NT2/D1 (cell line): ENCODE data around the gene MAML2.

Experiments used
- DNase-seq: peaks from one replicate; pipeline ENCODE4 v3.0.0-alpha.2; 2011; ENCODE audit warnings: low read depth, low spot score
- H3K27me3 ChIP-seq: 2 replicates; pipeline ENCODE4 v1.6.0; 2011; ENCODE audit warnings: mild to moderate bottlenecking; ENCODE audit not compliant: insufficient read length, insufficient read depth
- H3K36me3 ChIP-seq: 2 replicates; pipeline ENCODE4 v1.6.1; 2011; ENCODE audit warnings: mild to moderate bottlenecking, low read length, mixed read lengths; ENCODE audit not compliant: insufficient read depth, insufficient read length
- H3K4me1 ChIP-seq: 2 replicates; pipeline ENCODE4 v1.5.1; 2011; ENCODE audit not compliant: insufficient read depth, insufficient read length
- H3K4me3 ChIP-seq: 2 replicates; pipeline ENCODE4 v1.5.1; 2011; ENCODE audit warnings: low read depth; ENCODE audit not compliant: insufficient read length
- H3K9ac ChIP-seq: 2 replicates; pipeline ENCODE4 v1.6.0; 2011; ENCODE audit warnings: low read depth; ENCODE audit not compliant: insufficient read length
- H3K9me3 ChIP-seq: 2 replicates; pipeline ENCODE4 v1.5.1; 2011; ENCODE audit warnings: mild to moderate bottlenecking, low read length; ENCODE audit not compliant: insufficient read depth
- SUZ12 ChIP-seq: IDR thresholded peaks from 2 replicates; pipeline ENCODE4 v1.6.1; 2011; ENCODE audit not compliant: insufficient read length, insufficient read depth; ENCODE audit errors: extremely low read depth
- YY1 ChIP-seq: IDR thresholded peaks from 2 replicates; pipeline ENCODE4 v1.6.1; 2011; ENCODE audit not compliant: insufficient read length, insufficient read depth
- ZNF274 ChIP-seq: IDR thresholded peaks from 2 replicates; pipeline ENCODE4 v1.6.1; 2011; ENCODE audit warnings: mild to moderate bottlenecking, low read depth, low read length

The MAML2 gene

DNA sequence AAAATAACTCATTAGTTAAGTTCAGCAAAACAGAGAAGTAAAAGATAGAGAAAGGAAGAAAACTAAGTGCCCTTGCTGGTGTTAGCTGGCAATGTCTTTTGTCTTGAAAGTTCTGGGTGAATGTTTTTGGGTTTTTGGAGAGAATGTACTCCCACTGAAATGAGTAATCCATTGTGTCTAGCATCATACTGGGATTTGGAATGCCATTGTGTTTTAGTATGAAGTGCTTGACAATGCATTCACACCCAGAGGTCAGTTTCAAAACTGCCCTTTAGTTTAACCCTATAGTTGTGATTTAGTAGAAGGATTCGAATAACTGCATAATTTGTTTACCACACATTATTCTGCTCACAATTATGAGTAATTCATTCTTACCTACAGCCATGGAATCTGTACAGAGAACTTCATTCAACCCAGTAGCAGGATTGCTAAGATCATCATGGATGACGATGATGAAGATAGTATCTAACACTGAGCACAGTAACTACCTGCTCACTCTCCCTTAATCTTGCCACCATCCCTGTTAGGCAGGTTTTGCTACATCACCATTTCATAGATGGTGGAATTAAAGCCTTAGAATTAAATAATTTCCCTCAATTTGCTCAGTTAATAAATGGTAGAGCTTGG lies 33.9 kb downstream of the MAML2 start:
- H3K27me3 ChIP-seq: no peaks in the 10 kb centered on the region
- no peak for TF ChIP-seq SUZ12
- TF ChIP-seq ZNF274: no peak
- no peak for TF ChIP-seq YY1
- no peaks in the 10 kb centered on the region for H3K36me3 ChIP-seq
- DNase-seq: no peak
- H3K4me1 ChIP-seq: no peaks in the 10 kb centered on the region
- H3K9me3 ChIP-seq: no peaks in the 10 kb centered on the region
- no peak overlapping the region for H3K4me3 ChIP-seq
- no peak overlapping the region for H3K9ac ChIP-seq

DNA sequence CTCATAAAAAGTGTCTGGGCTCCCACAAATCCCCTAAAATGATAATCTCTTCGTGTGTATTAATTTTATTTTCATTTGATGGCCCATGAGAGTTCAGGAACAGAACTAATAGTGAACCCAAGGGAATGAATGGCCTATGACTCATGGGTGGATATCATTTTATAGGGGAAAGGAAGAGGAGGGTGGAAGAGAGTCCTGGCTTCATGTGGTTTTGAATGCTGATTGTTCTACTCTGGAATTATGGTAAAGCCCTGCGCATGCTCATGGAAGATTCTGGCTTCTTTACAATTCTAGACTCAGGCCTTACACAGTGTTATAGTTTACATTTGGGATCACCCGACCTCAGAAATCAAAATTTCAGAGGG lies 35.2 kb downstream of the MAML2 start:
- Histone ChIP-seq H3K9me3 (no peaks in the 10 kb centered on the region), H3K9ac (no peak overlapping the region), H3K36me3 (no peaks in the 10 kb centered on the region), H3K4me3 (no peak overlapping the region), H3K4me1 (no peaks in the 10 kb centered on the region), H3K27me3 (no peaks in the 10 kb centered on the region)
- TF ChIP-seq SUZ12 (no peak), ZNF274 (no peak), YY1 (no peak)
- DNase-seq: no peak

DNA sequence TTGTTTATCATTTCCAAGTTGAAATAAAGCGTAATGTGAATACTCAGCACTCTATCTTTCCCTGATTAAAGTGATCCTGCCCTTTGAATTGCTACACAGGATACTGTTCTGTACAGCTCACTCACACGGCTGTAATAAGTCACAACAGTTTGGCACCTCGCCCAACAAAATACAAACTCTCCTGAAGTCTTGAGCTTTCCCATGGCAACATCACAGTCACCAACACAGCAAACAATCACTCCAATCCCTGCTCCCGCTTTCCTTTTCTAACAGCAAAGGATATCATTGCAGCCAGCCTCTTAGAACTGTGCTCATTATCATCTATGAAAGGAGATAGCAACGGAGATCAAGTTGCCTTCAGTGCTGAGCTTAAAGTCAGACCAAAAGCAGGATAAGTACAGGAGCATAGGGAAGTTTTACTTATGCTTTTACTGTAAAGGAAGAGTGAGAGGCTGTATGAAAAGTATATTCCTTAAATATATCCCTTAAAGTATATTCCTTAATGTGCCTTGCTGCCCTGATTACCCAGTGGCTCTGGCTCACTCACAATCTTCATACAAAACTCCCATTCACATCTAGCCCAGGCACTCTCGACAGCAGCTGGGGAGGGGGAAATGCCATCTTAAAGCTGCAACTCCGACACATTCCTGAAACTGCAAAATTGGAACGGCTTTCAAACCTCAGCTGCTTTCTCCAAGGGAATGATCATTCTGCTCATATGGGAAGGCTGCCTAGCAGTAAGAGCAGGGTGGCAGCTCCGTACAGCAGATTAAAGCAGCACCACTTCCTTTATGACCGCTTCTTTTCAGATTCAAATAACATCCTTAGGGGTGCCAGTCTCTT lies 35.8 kb downstream of the MAML2 start:
- no peaks in the 10 kb centered on the region for H3K27me3 ChIP-seq
- H3K4me1 ChIP-seq: no peaks in the 10 kb centered on the region
- H3K36me3 ChIP-seq: no peaks in the 10 kb centered on the region
- DNase-seq: no peak
- no peak overlapping the region for H3K9ac ChIP-seq
- no peaks in the 10 kb centered on the region for H3K9me3 ChIP-seq
- no peak overlapping the region for H3K4me3 ChIP-seq
- TF ChIP-seq ZNF274 (no peak), SUZ12 (no peak), YY1 (no peak)

DNA sequence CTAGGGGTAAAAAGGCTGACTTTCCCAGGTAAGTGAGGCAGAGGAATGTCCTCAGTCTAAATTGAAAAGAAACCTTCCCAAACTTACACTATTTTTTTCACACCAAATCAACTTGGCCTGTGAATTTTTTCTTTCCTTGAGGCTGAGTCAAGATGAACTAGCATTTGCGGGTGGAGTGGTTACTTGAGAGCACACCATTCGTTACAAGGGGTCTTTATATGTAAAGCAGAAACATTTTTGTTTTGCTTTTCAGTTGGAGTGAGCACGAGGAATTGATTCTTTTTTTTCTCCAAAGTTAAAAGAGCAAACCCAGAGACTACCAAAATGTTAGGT lies 36.4 kb downstream of the MAML2 start:
- TF ChIP-seq ZNF274 (no peak), SUZ12 (no peak), YY1 (no peak)
- H3K27me3 ChIP-seq: no peaks in the 10 kb centered on the region
- H3K4me3 ChIP-seq: no peak overlapping the region
- H3K36me3 ChIP-seq: no peaks in the 10 kb centered on the region
- no peaks in the 10 kb centered on the region for H3K9me3 ChIP-seq
- no peak overlapping the region for H3K9ac ChIP-seq
- DNase-seq: no peak
- no peaks in the 10 kb centered on the region for H3K4me1 ChIP-seq

DNA sequence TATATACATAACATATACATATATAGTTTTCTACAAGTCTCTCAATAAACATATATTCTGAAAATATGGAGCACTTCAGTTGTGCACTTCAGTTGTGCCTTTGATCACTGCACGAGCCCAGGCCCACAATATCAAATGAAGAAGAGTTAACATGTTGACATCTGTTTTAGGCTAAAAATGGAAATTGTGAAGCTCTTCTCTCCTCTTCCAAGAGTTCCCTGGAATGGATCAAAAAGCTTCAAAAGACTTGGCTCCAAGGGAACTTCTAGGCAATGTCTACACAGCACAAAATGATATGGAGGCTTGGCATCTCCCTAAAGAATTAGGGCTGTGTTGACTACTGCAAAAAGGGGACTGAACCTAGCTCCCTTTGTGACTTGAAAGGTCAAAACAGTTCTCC lies 36.9 kb downstream of the MAML2 start:
- no peaks in the 10 kb centered on the region for H3K36me3 ChIP-seq
- no peaks in the 10 kb centered on the region for H3K4me1 ChIP-seq
- no peak for DNase-seq
- TF ChIP-seq SUZ12 (no peak), YY1 (no peak), ZNF274 (no peak)
- no peaks in the 10 kb centered on the region for H3K27me3 ChIP-seq
- H3K9ac ChIP-seq: no peak overlapping the region
- no peaks in the 10 kb centered on the region for H3K9me3 ChIP-seq
- H3K4me3 ChIP-seq: no peak overlapping the region

DNA sequence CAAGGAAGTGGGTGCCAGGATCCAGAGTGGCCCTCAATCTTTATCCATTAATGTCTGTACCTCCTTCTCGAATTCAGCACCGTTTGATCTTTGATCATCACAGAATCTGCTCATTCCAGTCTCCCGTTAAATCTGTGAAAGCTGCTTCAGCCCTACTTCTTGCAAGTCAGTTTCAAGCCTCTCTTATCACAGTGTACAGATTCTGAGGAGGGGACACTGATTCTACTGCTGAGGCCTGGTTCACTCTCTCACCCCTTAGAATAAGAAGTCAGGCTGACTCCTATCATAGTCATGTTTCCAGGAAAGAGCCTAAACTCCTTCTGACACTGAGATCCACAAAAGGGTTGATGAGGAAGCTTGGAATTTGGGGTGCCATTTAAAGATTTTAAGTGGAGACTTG lies 39.0 kb downstream of the MAML2 start:
- Histone ChIP-seq H3K4me1 (no peaks in the 10 kb centered on the region), H3K27me3 (no peaks in the 10 kb centered on the region), H3K4me3 (no peak overlapping the region), H3K9me3 (no peaks in the 10 kb centered on the region), H3K36me3 (no peaks in the 10 kb centered on the region), H3K9ac (no peak overlapping the region)
- TF ChIP-seq ZNF274: no peak
- no peak for DNase-seq

DNA sequence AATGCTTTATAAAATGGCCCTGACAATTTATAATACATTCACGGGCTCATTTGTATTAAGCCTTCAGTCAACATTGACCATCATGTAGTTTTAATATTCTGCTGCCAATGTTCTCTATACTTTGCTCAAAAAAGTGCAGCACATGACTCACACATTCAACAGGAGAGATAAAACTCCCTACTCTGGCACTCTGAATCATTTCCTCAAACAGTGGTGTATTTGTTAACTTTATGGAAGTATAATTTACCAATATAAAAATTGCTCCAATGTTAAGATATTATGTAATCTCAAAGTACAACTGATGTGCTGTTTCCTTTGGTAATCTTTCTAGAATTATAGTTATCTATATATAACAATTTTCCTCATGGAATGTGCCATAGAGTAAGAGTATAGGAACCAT lies 39.9 kb downstream of the MAML2 start:
- Histone ChIP-seq H3K4me3 (no peak overlapping the region), H3K36me3 (no peaks in the 10 kb centered on the region), H3K9ac (no peak overlapping the region), H3K27me3 (no peaks in the 10 kb centered on the region), H3K4me1 (no peaks in the 10 kb centered on the region), H3K9me3 (no peaks in the 10 kb centered on the region)
- no peak for TF ChIP-seq SUZ12
- no peak for DNase-seq

DNA sequence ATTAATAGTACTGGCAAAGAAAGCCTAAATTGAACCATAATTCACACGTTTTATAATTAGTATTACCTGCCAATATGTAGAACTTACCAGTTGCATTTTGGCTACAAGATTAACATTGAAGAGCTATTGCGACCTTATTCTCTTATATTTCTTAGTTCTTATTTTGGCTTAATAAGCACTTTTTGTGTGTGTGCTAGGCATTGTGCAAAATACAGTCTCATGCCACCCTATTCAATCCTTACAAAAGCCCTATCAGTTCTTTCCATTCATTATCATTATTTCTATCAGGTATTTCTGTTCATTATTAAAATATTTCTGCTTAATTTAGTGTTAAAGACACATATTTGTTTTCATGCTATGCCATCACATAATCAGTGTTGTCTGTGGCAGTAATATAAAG lies 41.2 kb downstream of the MAML2 start:
- H3K4me3 ChIP-seq: no peak overlapping the region

More for the DNA sequence above, 41.2 kb downstream of the MAML2 start:
- H3K4me1 ChIP-seq: no peaks in the 10 kb centered on the region
- no peak overlapping the region for H3K9ac ChIP-seq
- H3K36me3 ChIP-seq: no peaks in the 10 kb centered on the region
- H3K27me3 ChIP-seq: no peaks in the 10 kb centered on the region
- DNase-seq: no peak
- no peaks in the 10 kb centered on the region for H3K9me3 ChIP-seq
- TF ChIP-seq SUZ12: no peak
